GM23248 (cell line): ENCODE data around the gene MTERF4. TPM values are rescaled to one million over a fixed set of nuclear protein-coding genes. Genes with fewer than 3 reads are reported as not detected.

Experiments
- DNase-seq: peaks from one replicate; pipeline ENCODE4 v3.0.0-alpha.2; 2015
- H2AFZ ChIP-seq: fragments of 200-600 bp; sonication (generic); 2 replicates; pipeline ENCODE4 v1.6.1; 2016; ENCODE audit warnings: antibody characterized with exemption
- H3F3A ChIP-seq: fragments of 200-600 bp; sonication (generic); 2 replicates; pipeline ENCODE4 v1.6.1; 2016; ENCODE audit warnings: mild to moderate bottlenecking, antibody characterized with exemption, mixed run types; ENCODE audit not compliant: insufficient read depth
- H3K27ac ChIP-seq: fragments of 200-600 bp; sonication (generic); 2 replicates; pipeline ENCODE4 v1.5.1; 2016; ENCODE audit warnings: mild to moderate bottlenecking
- H3K27me3 ChIP-seq: fragments of 200-600 bp; sonication (generic); replicated peaks from 2 replicates; pipeline ENCODE4 v1.6.1; 2016; ENCODE audit warnings: mild to moderate bottlenecking; ENCODE audit not compliant: insufficient read depth
- H3K36me3 ChIP-seq: fragments of 200-600 bp; sonication (generic); 2 replicates; pipeline ENCODE4 v1.6.1; 2016; ENCODE audit warnings: low read depth, mild to moderate bottlenecking
- H3K4me1 ChIP-seq: fragments of 200-600 bp; sonication (generic); 2 replicates; pipeline ENCODE4 v1.6.1; 2016; ENCODE audit warnings: mild to moderate bottlenecking; ENCODE audit not compliant: insufficient read depth
- H3K4me2 ChIP-seq: fragments of 200-600 bp; sonication (generic); one replicate; pipeline ENCODE4 v1.6.1; 2016; ENCODE audit warnings: mild to moderate bottlenecking; ENCODE audit not compliant: unreplicated experiment
- H3K4me3 ChIP-seq: fragments of 200-600 bp; sonication (generic); 2 replicates; pipeline ENCODE4 v1.5.1; 2016; ENCODE audit warnings: mild to moderate bottlenecking
- H3K79me2 ChIP-seq: fragments of 200-600 bp; sonication (generic); 2 replicates; pipeline ENCODE4 v1.6.1; 2016; ENCODE audit warnings: mild to moderate bottlenecking; ENCODE audit not compliant: insufficient read depth
- H3K9ac ChIP-seq: fragments of 200-600 bp; sonication (generic); 2 replicates; pipeline ENCODE4 v1.6.1; 2016; ENCODE audit warnings: mild to moderate bottlenecking
- H3K9me2 ChIP-seq: fragments of 200-600 bp; sonication (generic); 2 replicates; pipeline ENCODE4 v1.6.1; 2016; ENCODE audit warnings: mixed run types, mild to moderate bottlenecking, moderate library complexity; ENCODE audit not compliant: insufficient read depth
- H3K9me3 ChIP-seq: fragments of 200-600 bp; sonication (generic); one replicate; pipeline ENCODE4 v1.6.1; 2017; ENCODE audit warnings: low read depth
- H4K20me1 ChIP-seq: fragments of 200-600 bp; sonication (generic); 2 replicates; pipeline ENCODE4 v1.6.0; 2016; ENCODE audit not compliant: insufficient read depth
- EZH2 ChIP-seq: fragments of 200-600 bp; sonication (generic); IDR thresholded peaks from 2 replicates; pipeline ENCODE4 v1.6.1; 2018; ENCODE audit warnings: antibody characterized with exemption, mild to moderate bottlenecking; ENCODE audit not compliant: insufficient read depth, poor library complexity, severe bottlenecking
- EZH2phosphoT487 ChIP-seq: fragments of 200-600 bp; sonication (generic); IDR thresholded peaks from 2 replicates; pipeline ENCODE4 v1.6.1; 2018; ENCODE audit warnings: antibody characterized with exemption, moderate library complexity, mild to moderate bottlenecking, low read depth; ENCODE audit not compliant: insufficient read depth
- WGBS, 2 experiments: methylation state at CpG; one replicate each; pipeline ENCODE4 v1.1.6; 2015 to 2017; ENCODE audit warnings: low lambda C conversion rate in 2 of 2, low coverage in 1 of 2; ENCODE audit errors: missing lambda C conversion rate in 2 of 2; 5-methylcytosine and 5-hydroxymethylcytosine counted together
- in situ Hi-C: fragments of 300-500 bp; cut with MboI; formaldehyde crosslinking; loops from 2 replicates; pipeline ENCODE4 v1.15.0; 2020
- polyA plus RNA-seq: library from polyadenylated mRNA; unstranded; fragments of >200 nt; fragmentation: Nextera tagmentation; extraction: Ambion mirVana; gene quantifications from 2 replicates; pipeline ENCODE4 v1.2.1, GENCODE V29; 2016
- total RNA-seq: library from RNA; depleted of rRNA; stranded (reverse); fragments of >200 nt; shearing (Covaris generic); gene quantifications from 2 replicates; pipeline ENCODE4 v1.2.3, GENCODE V29; 2014

The MTERF4 gene
- total and polyA plus RNA-seq, 2 experiments from 2014 or later: 15.1 to 21.0 TPM

DNA sequence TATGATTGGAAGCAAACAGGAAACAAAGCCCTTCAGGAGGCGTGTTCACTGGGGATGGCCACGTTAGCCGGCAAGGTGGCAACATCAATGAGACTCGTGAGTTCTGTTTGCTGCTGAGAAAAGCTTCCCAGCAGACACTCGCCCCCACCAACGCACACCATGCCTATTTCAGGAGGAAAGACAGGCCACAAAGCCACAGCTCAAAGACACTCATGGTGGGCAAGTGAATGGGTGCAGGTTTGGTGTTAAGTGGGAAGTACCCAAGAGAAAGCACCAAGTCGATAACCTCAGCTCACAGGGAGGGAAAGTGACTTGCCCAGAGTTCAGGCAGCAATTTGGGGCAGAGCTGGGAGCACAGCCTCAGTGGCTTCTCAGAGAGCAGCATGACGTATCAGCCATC, 10.5 kb upstream of the MTERF4 start:
- Histone ChIP-seq H3K9ac (no peak overlapping the region), H3K9me2 (no peaks in the 10 kb centered on the region), H3K4me3 (no peak overlapping the region), H3K36me3 (no peaks in the 10 kb centered on the region), H3K27ac (no peak overlapping the region), H3K4me2 (no peak overlapping the region), H4K20me1 (no peaks in the 10 kb centered on the region), H3K4me1 (no peaks in the 10 kb centered on the region), H3K9me3 (no peaks in the 10 kb centered on the region), H3F3A (no peaks in the 10 kb centered on the region), H3K27me3 (no peaks in the 10 kb centered on the region), H3K79me2 (no peaks in the 10 kb centered on the region), H2AFZ (no peak overlapping the region)
- in situ Hi-C loops: no loop called here
- WGBS, 2 experiments: 71 to 76% methylated on average over 8 of the region's 8 CpGs
- DNase-seq: no peak
- TF ChIP-seq EZH2phosphoT487: no peak

DNA sequence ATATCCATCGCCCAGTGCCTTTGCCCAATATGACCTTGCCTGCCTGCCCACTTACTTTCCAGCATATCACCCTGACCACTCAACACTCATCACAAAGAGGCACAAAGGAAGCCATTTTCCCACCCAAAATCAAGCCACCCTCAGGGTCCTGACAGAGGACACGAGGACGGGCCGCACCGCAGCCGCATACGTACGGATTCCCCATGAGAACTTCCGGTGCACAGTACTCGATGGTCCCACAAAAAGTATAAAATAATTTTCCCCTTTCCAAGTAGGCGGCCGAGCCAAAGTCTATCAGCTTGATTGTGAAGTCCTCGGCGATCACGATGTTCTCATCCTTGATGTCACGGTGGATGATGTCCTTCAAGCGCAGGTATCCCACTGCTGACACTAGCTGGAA, 10.0 kb upstream of the MTERF4 start:
- Histone ChIP-seq H3K79me2 (no peaks in the 10 kb centered on the region), H3K9me3 (no peaks in the 10 kb centered on the region), H4K20me1 (no peaks in the 10 kb centered on the region), H3K4me3 (no peak overlapping the region), H3K4me1 (no peaks in the 10 kb centered on the region), H3K4me2 (no peak overlapping the region), H3K36me3 (no peaks in the 10 kb centered on the region), H3K27me3 (no peaks in the 10 kb centered on the region), H3F3A (no peaks in the 10 kb centered on the region), H2AFZ (no peak overlapping the region), H3K9ac (no peak overlapping the region), H3K9me2 (no peaks in the 10 kb centered on the region), H3K27ac (no peak overlapping the region)
- TF ChIP-seq EZH2phosphoT487: no peak
- TF ChIP-seq EZH2: no peak
- in situ Hi-C loops: no loop called here
- 93 to 96% methylated on average over 17 of the region's 17 CpGs for WGBS, 2 experiments
- no peak for DNase-seq

DNA sequence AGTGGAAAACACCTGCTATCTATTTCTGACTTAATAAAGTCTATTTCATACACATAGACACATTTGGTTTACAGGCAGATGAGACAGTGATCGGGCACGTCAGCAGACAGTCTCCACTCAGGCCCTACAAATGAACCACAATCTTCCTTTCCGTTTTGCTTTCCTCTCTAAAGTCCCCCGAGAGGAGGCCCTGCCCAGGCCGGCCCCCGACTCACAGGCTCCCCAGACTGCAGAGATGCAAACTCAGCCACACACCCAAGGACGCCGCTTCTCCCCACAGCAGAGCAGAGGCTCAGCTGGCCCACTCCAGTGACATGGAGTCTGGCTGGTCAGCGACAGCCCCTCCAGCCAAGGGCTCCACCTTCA, 9.3 kb upstream of the MTERF4 start:
- Histone ChIP-seq H3K4me2 (no peak overlapping the region), H3K27ac (no peak overlapping the region), H4K20me1 (no peaks in the 10 kb centered on the region), H3K9me3 (no peaks in the 10 kb centered on the region), H3K9me2 (no peaks in the 10 kb centered on the region), H2AFZ (no peak overlapping the region), H3K27me3 (no peaks in the 10 kb centered on the region), H3K79me2 (no peaks in the 10 kb centered on the region), H3K9ac (no peak overlapping the region), H3F3A (no peaks in the 10 kb centered on the region), H3K36me3 (no peaks in the 10 kb centered on the region), H3K4me1 (no peaks in the 10 kb centered on the region), H3K4me3 (no peak overlapping the region)
- WGBS, 2 experiments: 92 to 94% methylated on average over 9 of the region's 9 CpGs
- in situ Hi-C loops: no loop called here
- TF ChIP-seq EZH2phosphoT487 (no peak), EZH2 (no peak)
- no peak for DNase-seq

DNA sequence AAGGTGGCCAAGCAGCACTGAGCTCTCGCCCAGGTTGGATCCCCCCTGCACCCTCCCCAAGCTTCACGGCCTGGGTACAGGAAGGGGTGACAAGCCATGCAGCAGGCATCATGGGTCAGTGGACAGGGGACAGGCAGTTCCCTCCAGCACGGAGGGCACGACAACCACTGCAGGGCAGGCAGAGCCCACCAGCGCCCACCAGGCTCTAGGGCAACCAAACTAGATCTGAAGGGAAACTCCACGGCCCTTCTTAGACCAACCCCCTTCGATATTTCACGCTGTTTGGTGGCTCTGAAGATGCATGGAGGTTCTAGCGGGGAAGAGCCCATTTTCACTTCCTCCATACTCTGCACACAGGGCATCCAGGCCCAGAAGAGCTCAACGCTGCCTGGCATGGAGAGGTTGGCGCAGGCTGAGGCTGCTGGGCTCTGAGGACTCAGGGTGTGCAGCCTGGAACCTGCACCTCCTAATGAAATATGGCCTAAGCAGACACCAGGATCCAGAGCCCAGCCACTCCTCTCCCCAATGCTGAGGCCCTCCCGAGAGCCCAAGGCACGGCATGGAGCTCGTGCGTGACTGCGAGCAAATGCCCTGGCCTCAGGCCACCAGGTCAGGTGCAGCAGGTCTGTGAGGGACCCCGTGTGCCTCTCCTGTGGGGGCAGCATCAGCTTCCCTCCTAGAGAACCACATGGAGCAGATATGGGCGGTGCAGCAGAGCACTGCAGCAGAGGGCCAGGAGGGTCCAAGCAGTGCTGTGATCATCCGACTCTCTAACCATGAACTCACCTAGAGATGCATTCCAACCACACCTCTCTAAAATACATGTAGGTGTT, 8.7 kb upstream of the MTERF4 start:
- in situ Hi-C loops: no loop called here
- H3K4me1 ChIP-seq: no peaks in the 10 kb centered on the region
- no peak overlapping the region for H3K27ac ChIP-seq
- H3K36me3 ChIP-seq: no peaks in the 10 kb centered on the region
- no peaks in the 10 kb centered on the region for H3K79me2 ChIP-seq
- TF ChIP-seq EZH2phosphoT487 (no peak), EZH2 (no peak)
- H2AFZ ChIP-seq: no peak overlapping the region
- no peaks in the 10 kb centered on the region for H3K9me2 ChIP-seq
- H4K20me1 ChIP-seq: no peaks in the 10 kb centered on the region
- WGBS, 2 experiments: 89 to 93% methylated on average over 14 to 19 of the region's 19 CpGs
- no peaks in the 10 kb centered on the region for H3K27me3 ChIP-seq
- no peak overlapping the region for H3K4me3 ChIP-seq
- DNase-seq: no peak
- H3F3A ChIP-seq: no peaks in the 10 kb centered on the region
- H3K4me2 ChIP-seq: no peak overlapping the region
- H3K9ac ChIP-seq: no peak overlapping the region
- H3K9me3 ChIP-seq: no peaks in the 10 kb centered on the region
